HepG2 (cell line): Measurements from ENCODE around the gene SPECC1L. TPM values are rescaled to one million over a fixed set of nuclear protein-coding genes. Genes with fewer than 3 reads are reported as not detected.

Source experiments
- ADNP ChIP-seq: sonication (generic); formaldehyde crosslinking; IDR thresholded peaks from 2 replicates; pipeline ENCODE4 v1.4.0; 2020; ENCODE audit warnings: missing genetic modification reagents
- ARNTL ChIP-seq: sonication (generic); formaldehyde crosslinking; IDR thresholded peaks from 2 replicates; pipeline ENCODE4 v1.4.0; 2020; ENCODE audit warnings: mild to moderate bottlenecking, missing genetic modification reagents
- BRCA1 ChIP-seq: sonication (generic); formaldehyde crosslinking; IDR thresholded peaks from 2 replicates; pipeline ENCODE4 v1.4.0; 2020; ENCODE audit warnings: missing genetic modification reagents
- CCAR2 ChIP-seq: fragments of 200-400 bp; formaldehyde crosslinking; optimal IDR thresholded peaks from 2 replicates; pipeline ENCODE3; 2018; ENCODE audit warnings: low read depth, mild to moderate bottlenecking, low read length, moderate library complexity
- CENPX ChIP-seq: sonication (generic); formaldehyde crosslinking; IDR thresholded peaks from 2 replicates; pipeline ENCODE4 v1.9.0; 2021; ENCODE audit warnings: mild to moderate bottlenecking, missing genetic modification reagents, moderate library complexity
- EEA1 ChIP-seq: sonication (generic); formaldehyde crosslinking; IDR thresholded peaks from 2 replicates; pipeline ENCODE4 v1.5.1; 2020; ENCODE audit warnings: mild to moderate bottlenecking, missing genetic modification reagents, borderline replicate concordance
- ETV6 ChIP-seq: sonication (generic); formaldehyde crosslinking; conservative IDR thresholded peaks from 2 replicates; pipeline ENCODE4 v1.4.0; 2020; ENCODE audit warnings: missing genetic modification reagents
- GATAD2A ChIP-seq: IDR thresholded peaks from 2 replicates; pipeline ENCODE4 v1.6.1; 2016
- HMG20A ChIP-seq: IDR thresholded peaks from 2 replicates; pipeline ENCODE4 v1.6.1; 2016; ENCODE audit warnings: borderline replicate concordance
- HOMEZ ChIP-seq: IDR thresholded peaks from 2 replicates; pipeline ENCODE4 v1.6.1; 2016; ENCODE audit warnings: low read depth
- IKZF1 ChIP-seq: fragments of 450-650 bp; IDR thresholded peaks from 2 replicates; pipeline ENCODE4 v1.7.1; 2016
- MAFF ChIP-seq: IDR thresholded peaks from 2 replicates; pipeline ENCODE4 v1.6.1; 2011; ENCODE audit warnings: low read depth, low read length, improper control_type of control experiment
- SKIL ChIP-seq: sonication (generic); formaldehyde crosslinking; IDR thresholded peaks from 2 replicates; pipeline ENCODE4 v1.8.0; 2022; ENCODE audit warnings: missing genetic modification reagents, mild to moderate bottlenecking, moderate library complexity, borderline replicate concordance
- SMC3 ChIP-seq: IDR thresholded peaks from 2 replicates; pipeline ENCODE4 v1.6.1; 2011; ENCODE audit warnings: low read length, improper control_type of control experiment
- ZFAT ChIP-seq: sonication (generic); formaldehyde crosslinking; conservative IDR thresholded peaks from 2 replicates; pipeline ENCODE4 v1.8.1; 2023; ENCODE audit warnings: missing genetic modification reagents, inconsistent platforms
- ZNF317 ChIP-seq: sonication (generic); formaldehyde crosslinking; IDR thresholded peaks from 2 replicates; pipeline ENCODE4 v1.5.0; 2020; ENCODE audit warnings: mild to moderate bottlenecking, missing genetic modification reagents
- ZNF468 ChIP-seq: sonication (generic); formaldehyde crosslinking; IDR thresholded peaks from 2 replicates; pipeline ENCODE4 v1.8.0; 2022; ENCODE audit warnings: mild to moderate bottlenecking, moderate library complexity, missing genetic modification reagents
- ZNF644 ChIP-seq: IDR thresholded peaks from 2 replicates; pipeline ENCODE4 v1.6.1; 2016; ENCODE audit warnings: low read depth
- ZNF703 ChIP-seq: sonication (generic); formaldehyde crosslinking; IDR thresholded peaks from 2 replicates; pipeline ENCODE4 v1.5.1; 2020; ENCODE audit warnings: missing genetic modification reagents, mild to moderate bottlenecking, moderate library complexity, borderline replicate concordance
- ZNF710 ChIP-seq: sonication (generic); formaldehyde crosslinking; IDR thresholded peaks from 2 replicates; pipeline ENCODE4 v1.5.0; 2020; ENCODE audit warnings: mild to moderate bottlenecking, missing genetic modification reagents, borderline replicate concordance
- ZNF75D ChIP-seq: sonication (generic); formaldehyde crosslinking; IDR thresholded peaks from 2 replicates; pipeline ENCODE4 v1.8.1; 2023; ENCODE audit warnings: missing genetic modification reagents, mild to moderate bottlenecking, borderline replicate concordance
- ZSCAN12 ChIP-seq: sonication (generic); formaldehyde crosslinking; IDR thresholded peaks from 2 replicates; pipeline ENCODE4 v1.9.0; 2021; ENCODE audit warnings: mild to moderate bottlenecking, missing genetic modification reagents
- ZXDC ChIP-seq: sonication (generic); formaldehyde crosslinking; IDR thresholded peaks from 2 replicates; pipeline ENCODE4 v1.5.0; 2020; ENCODE audit warnings: mild to moderate bottlenecking, missing genetic modification reagents
- polyA plus RNA-seq, 8 experiments: library from polyadenylated mRNA; depleted of rRNA in 3 of 8; stranded (reverse) in 7 of 8; unstranded in 1 of 8; fragments of >200 nt; fragmentation: Illumina TruSeq in 4 of 8; extraction: Trizol in 4 of 8; gene quantifications; 2 replicates each; pipeline versions ENCODE4 v1.2.1 to v1.2.3, GENCODE V29; 2011 to 2016; ENCODE audit warnings: low read depth in 4 of 8, missing spikeins in 1 of 8, mixed read lengths in 1 of 8; ENCODE audit not compliant: insufficient read depth in 1 of 8
- total RNA-seq, 5 experiments: library from RNA; depleted of rRNA; stranded (reverse); fragments of >200 nt; fragmentation: Illumina TruSeq; extraction: Trizol; gene quantifications; 2 replicates each; pipeline ENCODE4 v1.2.3, GENCODE V29; 2016; ENCODE audit warnings: low read depth in 1 of 5

SPECC1L gene
- total and polyA plus RNA-seq, 2 of the 13 experiments (the other 11 are each of a cell fraction or from before 2014, with no cell fraction given): 14.1 to 30.3 TPM

GRCh38 chr22:24420072-24420976 is 149.7 kb downstream of the SPECC1L start (continued):
- TF ChIP-seq CENPX (CRISPR knock-in tag): no peak
- no peak for TF ChIP-seq ETV6 (CRISPR knock-in tag)
- no peak for TF ChIP-seq HMG20A (CRISPR knock-in tag)
- no peak for TF ChIP-seq ZSCAN12 (CRISPR knock-in tag)
- peak; percentile 45; the same call in 1 of the 2 replicates for TF ChIP-seq GATAD2A (CRISPR knock-in tag)
- TF ChIP-seq ZFAT: no peak
- no peak for TF ChIP-seq IKZF1
- 0 out of 2 replicates have a peak, but pooled peaks have one; percentile 43 for TF ChIP-seq ZNF710 (CRISPR knock-in tag)
- no peak for TF ChIP-seq ZXDC (CRISPR knock-in tag)
- no peak for TF ChIP-seq BRCA1 (CRISPR knock-in tag)
- no peak for TF ChIP-seq ZNF644 (CRISPR knock-in tag)
- TF ChIP-seq HOMEZ (CRISPR knock-in tag): no peak
- TF ChIP-seq SKIL: no peak
- no peak for TF ChIP-seq ADNP
- no peak for TF ChIP-seq ZNF703 (CRISPR knock-in tag)
- TF ChIP-seq EEA1 (CRISPR knock-in tag): no peak
- TF ChIP-seq ARNTL (CRISPR knock-in tag): no peak
- TF ChIP-seq ZNF75D: no peak
- no peak for TF ChIP-seq ZNF468 (CRISPR knock-in tag)
- TF ChIP-seq MAFF: no peak
- TF ChIP-seq SMC3: no peak
- TF ChIP-seq CCAR2: no peak
- TF ChIP-seq ZNF317 (CRISPR knock-in tag): no peak
